Stimulated activated CD8-positive, alpha-beta memory T cell treated with anti-CD3 and anti-CD28 coated beads, Interleukin-4, amount 100 ng/mL, for 24 hours (primary cell): ENCODE data around the gene PLEKHJ1.

Source experiments
- DNase-seq: peaks from one replicate; pipeline ENCODE4 v3.0.0-alpha.2; 2020; ENCODE audit warnings: low read depth

Gene PLEKHJ1

DNA sequence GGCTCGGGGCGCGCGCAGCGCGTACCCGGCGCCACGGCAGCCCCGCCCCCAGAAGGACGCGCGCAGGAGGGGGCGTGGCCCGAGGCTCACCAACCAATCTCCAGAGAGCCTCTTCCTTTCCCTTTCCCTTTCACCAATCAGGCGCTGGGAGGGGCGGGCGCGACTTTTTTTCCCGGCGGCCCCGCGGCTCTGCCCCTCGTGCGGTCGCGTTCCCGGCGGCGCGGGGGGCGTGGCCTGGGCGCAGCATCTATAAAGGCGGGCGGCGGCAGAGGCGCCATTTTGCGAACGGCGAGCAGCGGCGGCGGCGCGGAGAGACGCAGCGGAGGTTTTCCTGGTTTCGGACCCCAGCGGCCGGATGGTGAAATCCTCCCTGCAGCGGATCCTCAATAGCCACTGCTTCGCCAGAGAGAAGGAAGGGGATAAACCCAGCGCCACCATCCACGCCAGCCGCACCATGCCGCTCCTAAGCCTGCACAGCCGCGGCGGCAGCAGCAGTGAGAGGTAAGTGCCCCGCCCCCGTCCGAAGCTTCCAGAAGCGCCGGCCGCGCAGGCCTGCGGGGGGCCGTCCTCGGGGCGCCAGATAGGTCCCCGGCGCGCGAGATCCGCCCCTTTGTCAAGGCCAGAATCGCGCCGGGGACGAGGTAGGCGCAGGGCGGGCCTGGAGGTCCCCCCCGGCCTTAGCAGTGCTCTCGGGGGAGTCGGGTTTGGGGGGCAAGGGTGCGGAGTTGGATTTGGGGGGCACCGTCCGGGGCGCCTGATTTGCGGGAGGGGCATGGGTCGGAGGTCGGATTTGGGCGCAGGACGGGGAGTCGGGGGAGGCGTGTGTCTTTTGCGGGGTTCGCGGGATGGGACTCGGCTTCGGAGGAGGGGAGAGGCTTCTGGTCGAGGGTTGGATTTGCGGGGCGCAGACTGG is 33.4 kb upstream of the PLEKHJ1 start:
- peak; percentile 98 for DNase-seq

DNA sequence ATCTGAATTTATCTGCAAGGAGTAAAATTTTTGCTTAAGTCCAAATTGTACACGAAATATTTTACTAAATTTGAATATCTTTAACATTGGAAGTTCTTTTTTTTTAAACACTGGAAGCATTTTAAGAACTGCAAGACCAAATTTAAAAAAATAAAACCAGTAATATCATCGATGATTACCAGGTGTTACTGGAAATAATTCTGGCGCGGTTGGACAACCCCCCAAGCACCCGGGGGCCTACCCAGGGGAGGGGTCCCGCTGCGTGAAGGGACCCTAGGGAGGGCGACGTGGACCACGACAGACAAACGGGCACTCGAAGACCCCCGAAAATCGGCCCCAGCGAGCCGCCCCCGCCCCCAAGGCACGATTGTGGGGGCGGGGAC is 32.7 kb upstream of the PLEKHJ1 start:
- no peak for DNase-seq

GRCh38 chr19:2268480-2268830 is 32.3 kb upstream of the PLEKHJ1 start:
- DNase-seq = no peak

DNA sequence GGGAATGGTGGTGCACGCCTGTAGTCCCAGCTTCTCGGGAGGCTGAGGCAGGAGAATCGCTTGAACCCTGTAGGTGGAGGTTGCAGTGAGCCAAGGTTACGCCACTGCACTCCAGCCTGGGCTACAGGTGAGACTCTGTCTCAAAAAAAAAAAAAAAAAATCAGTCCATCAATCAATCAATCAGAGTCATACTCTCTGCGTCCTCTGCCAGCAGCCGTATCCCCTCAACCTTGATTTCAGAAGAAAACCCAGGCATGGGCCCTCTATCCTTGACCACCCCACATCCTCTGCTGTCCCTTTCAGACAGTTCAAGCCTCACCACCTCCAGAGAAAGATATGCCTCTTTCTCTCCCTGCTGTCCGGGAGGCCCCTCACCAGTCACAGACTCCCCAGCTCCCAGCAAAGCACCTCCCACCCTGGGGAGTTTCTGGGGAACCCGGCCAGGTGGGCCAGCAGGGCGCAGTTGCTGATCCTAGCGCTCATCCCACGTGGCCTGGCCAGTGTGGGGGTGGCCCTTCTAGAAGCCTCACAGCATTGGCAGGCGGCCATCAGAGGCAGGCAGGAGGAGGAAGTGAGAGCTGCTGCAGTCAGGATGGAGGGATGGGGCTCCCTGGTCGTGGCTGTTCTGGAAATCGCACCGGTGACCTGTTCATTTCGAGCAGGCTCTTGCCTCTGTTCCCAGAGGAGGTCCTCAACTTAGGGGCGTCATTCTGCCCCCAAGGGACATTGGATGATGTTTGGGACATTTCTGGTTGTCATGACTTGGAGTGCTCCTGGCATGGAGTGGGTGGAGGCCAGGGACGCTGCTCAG is 30.3 kb upstream of the PLEKHJ1 start:
- DNase-seq = no peak

DNA sequence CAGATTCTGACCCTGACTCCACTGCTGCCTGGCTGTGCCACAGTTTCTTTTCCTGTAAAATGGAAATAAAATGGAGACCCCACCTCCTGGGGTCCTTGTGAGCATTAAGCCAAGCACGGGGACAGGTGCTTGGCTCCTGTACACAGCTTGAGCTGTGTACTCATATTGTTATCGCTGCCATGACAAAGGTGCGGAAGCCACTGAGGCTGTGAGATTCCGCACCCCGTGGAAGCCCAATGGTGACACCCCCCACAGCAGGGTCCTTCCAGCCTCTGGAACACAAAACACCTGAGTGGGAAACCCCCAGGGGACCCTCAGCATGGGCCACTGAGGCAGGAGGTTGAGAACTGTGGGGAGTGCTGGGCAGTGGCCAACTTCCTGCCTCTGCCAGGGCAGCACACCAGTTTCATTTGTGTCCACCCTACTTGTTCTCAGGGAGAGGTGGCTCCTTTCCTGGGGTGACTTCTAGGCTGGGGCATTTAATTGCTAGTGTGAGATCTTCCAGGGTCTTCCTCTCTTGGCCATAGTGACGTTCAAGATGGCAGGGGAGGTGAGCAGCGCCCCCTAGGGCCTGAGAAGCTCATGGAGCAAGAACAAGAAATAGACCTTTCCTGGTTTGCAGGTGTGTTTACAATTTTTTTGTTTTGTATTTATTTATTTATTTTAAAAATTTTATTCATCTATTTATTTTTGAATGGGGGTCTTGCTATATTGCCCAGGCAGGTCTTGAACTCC is 25.5 kb upstream of the PLEKHJ1 start:
- DNase-seq = no peak

DNA sequence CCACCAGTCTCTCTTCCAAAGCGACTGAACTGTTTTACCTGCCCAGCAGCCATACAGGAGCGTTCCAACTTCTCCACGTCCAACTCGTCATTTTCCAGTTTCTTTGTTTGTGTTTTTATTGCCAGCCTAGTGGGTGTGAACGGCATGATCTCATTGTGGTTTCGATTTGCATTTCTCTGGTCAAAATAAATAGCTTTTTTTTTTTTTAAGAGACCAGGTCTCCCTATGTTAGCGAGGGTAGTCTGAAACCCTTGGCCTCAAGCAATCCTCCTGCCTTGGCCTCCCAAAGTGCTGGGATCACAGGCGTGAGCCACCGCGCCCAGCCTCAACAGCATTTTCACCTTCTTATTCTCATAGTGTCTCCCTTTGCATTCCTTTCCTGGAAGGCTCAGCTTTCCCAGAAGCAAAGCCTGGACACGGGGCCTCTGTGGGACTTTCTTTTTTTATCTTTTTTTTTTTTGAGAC is 24.2 kb upstream of the PLEKHJ1 start:
- DNase-seq = no peak

DNA sequence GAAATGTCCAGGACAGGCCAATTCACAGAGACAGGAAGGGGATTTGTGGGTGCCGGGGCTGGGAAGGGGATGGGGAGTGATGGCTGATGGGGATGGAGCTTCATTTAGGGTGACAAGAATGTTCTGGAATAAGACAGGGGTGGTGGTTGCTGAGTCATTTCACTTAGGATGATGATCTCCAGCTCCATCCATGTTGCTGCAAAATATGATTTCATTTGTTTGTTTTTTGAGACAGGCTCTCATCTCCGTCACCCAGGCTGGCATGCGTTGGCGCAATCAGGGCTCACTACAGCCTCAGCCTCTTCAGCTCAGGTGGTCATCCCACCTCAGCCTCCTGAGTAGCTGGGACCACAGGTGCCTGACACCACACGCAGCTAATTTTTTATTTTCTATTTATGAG is 23.2 kb upstream of the PLEKHJ1 start:
- no peak for DNase-seq

DNA sequence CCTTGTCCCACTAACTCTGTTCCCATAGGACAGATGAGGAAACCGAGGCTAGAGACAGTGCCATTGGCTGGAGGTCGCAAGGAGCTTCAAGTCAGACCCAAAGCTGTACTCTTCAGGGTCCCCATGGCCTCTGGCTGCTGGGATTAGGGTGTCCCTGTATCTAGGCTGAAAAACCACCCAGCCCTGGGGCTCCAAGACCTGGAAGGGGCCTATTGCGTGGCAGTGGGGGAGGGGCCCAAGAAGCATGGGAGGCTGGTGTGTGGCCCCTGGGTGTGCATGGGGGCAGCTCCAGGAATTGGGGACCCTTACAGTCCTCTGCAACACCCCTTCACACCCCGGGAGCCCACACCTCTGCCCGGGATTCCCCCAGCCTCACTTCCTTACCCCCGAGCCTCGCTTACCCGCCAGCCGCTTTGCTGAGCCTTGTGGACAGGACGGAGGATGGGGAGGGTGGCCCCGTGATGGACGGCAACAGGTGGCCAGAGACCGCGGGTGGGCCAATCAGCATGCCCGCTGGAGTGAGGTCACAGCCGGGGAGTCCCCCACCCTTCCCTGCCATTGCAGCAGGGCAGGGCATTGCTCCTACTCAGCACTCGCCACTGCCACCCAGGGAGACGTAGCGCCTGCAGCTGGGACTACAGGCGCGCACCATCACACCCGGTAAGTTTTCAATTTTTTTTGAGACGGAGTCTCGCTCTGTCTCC is 20.0 kb upstream of the PLEKHJ1 start, which contains the start of gene JSRP1:
Gene JSRP1, minus strand, starts transcription at position 436 of the 704 bp plus-strand sequence. CDS start 1,103 bp downstream, outside the sequence.
- DNase-seq = no peak

DNA sequence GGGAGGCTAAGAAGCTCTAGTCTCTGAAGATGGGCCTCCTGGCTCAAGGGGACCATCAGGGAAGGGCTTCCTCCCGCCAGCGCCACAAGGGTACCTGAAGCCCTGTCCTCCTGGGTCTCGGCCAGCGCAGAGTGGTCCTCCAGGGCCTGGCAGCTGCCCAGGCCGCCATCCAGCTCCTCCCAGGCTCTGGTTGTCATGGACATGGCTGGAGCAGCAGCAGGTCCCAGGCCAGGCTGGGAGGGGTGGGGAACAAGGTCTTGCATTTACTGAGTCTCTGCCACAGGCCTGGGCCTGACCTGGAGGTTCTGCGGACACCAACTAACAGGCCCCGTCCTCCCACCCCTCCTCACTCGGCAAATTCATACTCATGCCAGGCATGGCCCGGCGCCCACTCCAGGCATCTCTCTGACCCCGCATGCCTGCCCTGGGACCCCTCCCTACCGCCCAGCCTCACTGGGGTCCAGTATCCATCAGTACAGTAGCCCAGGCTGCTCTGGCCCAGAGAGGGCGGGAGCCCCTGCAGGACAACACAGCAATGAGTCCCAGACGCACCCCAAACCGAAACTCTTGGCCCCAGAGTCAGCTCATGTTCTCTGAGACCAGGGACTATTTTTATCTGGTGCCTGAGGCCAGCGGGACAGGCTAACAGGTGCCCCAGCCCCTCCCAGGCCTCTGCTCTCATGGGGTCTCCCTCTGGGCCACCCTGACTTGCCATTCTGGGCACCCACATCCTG is 19.1 kb upstream of the PLEKHJ1 start:
- no peak for DNase-seq

- DNase-seq = no peak
These were observed 18.1 kb upstream of the PLEKHJ1 start for GRCh38 chr19:2254064-2254872.

- no peak for DNase-seq
These were observed 17.3 kb upstream of the PLEKHJ1 start for GRCh38 chr19:2253106-2254063.

GRCh38 chr19:2252797-2253105 is 16.6 kb upstream of the PLEKHJ1 start:
- DNase-seq = no peak

DNA sequence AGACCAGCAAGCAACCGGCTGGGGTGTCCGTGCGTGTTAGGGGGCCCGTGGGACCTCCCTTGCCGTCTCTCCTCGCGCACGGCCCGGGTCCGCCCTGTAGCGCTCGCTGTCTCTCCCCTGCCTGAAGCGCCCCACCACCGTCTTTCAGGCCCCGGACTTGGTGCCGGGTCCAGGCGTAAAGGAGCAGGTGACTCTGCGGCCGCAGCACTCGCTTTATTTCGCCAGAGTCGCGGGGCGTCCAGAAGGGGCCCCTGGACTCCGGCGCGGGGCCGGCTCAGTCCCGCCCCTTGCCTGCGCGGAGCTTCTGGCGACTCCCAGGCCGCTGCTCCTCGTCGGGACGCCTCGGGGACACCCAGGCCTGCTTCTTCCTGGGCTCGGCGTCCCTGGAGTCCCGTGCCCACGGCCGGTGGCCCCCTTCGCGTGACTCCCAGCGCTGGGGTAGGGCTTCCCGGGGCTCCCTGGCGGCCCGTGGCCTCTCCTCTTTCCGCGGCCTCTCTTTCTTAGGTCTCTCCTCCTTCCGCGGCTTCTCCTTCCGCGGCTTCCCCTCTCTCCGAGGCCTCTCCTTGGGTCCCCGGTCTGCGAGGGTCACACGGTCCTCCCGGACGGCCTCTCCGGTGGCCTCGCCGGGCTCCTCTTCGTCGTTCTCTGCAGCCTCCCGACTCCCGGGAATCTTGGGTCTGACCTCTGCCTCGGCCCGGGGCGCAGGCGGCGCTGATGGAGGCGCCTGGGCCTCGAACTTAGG is 16.1 kb upstream of the PLEKHJ1 start:
- DNase-seq = no peak

DNA sequence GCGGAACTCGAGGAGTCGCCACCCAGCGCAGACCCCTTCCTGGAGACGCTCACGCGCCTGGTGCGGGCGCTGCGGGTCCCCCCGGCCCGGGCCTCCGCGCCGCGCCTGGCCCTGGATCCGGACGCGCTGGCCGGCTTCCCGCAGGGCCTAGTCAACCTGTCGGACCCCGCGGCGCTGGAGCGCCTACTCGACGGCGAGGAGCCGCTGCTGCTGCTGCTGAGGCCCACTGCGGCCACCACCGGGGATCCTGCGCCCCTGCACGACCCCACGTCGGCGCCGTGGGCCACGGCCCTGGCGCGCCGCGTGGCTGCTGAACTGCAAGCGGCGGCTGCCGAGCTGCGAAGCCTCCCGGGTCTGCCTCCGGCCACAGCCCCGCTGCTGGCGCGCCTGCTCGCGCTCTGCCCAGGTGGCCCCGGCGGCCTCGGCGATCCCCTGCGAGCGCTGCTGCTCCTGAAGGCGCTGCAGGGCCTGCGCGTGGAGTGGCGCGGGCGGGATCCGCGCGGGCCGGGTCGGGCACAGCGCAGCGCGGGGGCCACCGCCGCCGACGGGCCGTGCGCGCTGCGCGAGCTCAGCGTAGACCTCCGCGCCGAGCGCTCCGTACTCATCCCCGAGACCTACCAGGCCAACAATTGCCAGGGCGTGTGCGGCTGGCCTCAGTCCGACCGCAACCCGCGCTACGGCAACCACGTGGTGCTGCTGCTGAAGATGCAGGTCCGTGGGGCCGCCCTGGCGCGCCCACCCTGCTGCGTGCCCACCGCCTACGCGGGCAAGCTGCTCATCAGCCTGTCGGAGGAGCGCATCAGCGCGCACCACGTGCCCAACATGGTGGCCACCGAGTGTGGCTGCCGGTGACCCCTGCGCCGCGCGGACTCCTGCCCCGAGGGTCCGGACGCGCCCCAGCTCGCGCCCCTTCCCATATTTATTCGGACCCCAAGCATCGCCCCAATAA is 15.3 kb upstream of the PLEKHJ1 start:
- no peak for DNase-seq

- no peak for DNase-seq
These were observed 14.6 kb upstream of the PLEKHJ1 start for GRCh38 chr19:2250766-2251105.

GRCh38 chr19:2249880-2250765 is 14.0 kb upstream of the PLEKHJ1 start:
- no peak for DNase-seq
